Liver (tissue), 3 donors: ENCODE data around the gene YAE1.

Source experiments
- EGR1 ChIP-seq, 2 donors: IDR thresholded peaks; 2 replicates each; pipeline ENCODE4 v1.6.1; 2016 to 2018; ENCODE audit warnings: antibody characterized with exemption in 2 of 2, low read depth in 2 of 2
- GABPA ChIP-seq, 2 donors: IDR thresholded peaks in 1 of 2; conservative IDR thresholded peaks in 1 of 2; 2 replicates each; pipeline ENCODE4 v1.6.1; 2016; ENCODE audit warnings: antibody characterized with exemption in 2 of 2, mild to moderate bottlenecking in 1 of 2, moderate library complexity in 1 of 2
- HNF4G ChIP-seq: IDR thresholded peaks from 2 replicates; pipeline ENCODE4 v1.6.1; 2016; ENCODE audit warnings: antibody characterized with exemption
- JUND ChIP-seq, 2 donors: IDR thresholded peaks; 2 replicates each; pipeline ENCODE4 v1.6.1; 2016; ENCODE audit warnings: antibody characterized with exemption in 2 of 2
- RAD21 ChIP-seq, 2 donors: IDR thresholded peaks; 2 replicates each; pipeline ENCODE4 v1.6.1; 2016; ENCODE audit warnings: antibody characterized with exemption in 2 of 2, mild to moderate bottlenecking in 2 of 2
- SP1 ChIP-seq: IDR thresholded peaks from 2 replicates; pipeline ENCODE4 v1.6.1; 2018; ENCODE audit warnings: antibody characterized with exemption, mild to moderate bottlenecking
- TAF1 ChIP-seq: conservative IDR thresholded peaks from 2 replicates; pipeline ENCODE4 v1.6.1; 2016; ENCODE audit warnings: antibody characterized with exemption, mild to moderate bottlenecking
- YY1 ChIP-seq: IDR thresholded peaks from 2 replicates; pipeline ENCODE4 v1.6.1; 2016; ENCODE audit warnings: antibody characterized with exemption, mild to moderate bottlenecking
- TF ChIP-seq, protein P1 (sequence below): fragments of 150-350 bp; IDR thresholded peaks from 2 replicates; pipeline ENCODE4 v1.5.1; 2017; ENCODE audit warnings: improper control_type of control experiment, low read depth, low read length; ENCODE audit not compliant: missing input control
- TF ChIP-seq, protein P2 (sequence below): IDR thresholded peaks from 2 replicates; pipeline ENCODE4 v1.6.1; 2016; ENCODE audit warnings: antibody characterized with exemption
- TF ChIP-seq, protein P3 (sequence below): IDR thresholded peaks from 2 replicates; pipeline ENCODE4 v1.6.1; 2016; ENCODE audit warnings: antibody characterized with exemption
- TF ChIP-seq, protein P4 (sequence below): IDR thresholded peaks from 2 replicates; pipeline ENCODE4 v1.6.1; 2016; ENCODE audit warnings: antibody characterized with exemption, mild to moderate bottlenecking
- TF ChIP-seq, protein P5 (sequence below): IDR thresholded peaks from 2 replicates; pipeline ENCODE4 v1.6.1; 2016; ENCODE audit warnings: antibody characterized with exemption
- donor health status: healthy.
- donor health status: healthy.

DNA sequence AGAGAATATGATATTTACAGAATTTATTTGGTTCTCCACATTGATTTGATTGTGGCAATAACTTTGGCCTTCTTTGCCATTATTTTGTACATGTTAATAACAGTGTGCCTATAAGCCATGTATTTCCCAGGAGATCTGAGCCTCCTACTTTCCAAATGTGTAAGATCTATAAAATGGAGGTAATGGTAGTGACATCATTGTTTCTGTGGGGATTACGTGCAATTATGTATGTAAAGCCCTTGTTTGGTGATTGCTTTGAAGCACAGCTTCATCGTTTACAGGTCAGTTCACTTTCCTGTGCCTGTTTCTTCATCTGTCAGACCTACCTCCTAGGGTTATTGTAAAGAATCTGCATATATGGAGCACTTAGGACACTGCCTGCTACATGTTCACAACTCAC, 17.3 kb downstream of the YAE1 start:
- TF ChIP-seq, protein P1, sequence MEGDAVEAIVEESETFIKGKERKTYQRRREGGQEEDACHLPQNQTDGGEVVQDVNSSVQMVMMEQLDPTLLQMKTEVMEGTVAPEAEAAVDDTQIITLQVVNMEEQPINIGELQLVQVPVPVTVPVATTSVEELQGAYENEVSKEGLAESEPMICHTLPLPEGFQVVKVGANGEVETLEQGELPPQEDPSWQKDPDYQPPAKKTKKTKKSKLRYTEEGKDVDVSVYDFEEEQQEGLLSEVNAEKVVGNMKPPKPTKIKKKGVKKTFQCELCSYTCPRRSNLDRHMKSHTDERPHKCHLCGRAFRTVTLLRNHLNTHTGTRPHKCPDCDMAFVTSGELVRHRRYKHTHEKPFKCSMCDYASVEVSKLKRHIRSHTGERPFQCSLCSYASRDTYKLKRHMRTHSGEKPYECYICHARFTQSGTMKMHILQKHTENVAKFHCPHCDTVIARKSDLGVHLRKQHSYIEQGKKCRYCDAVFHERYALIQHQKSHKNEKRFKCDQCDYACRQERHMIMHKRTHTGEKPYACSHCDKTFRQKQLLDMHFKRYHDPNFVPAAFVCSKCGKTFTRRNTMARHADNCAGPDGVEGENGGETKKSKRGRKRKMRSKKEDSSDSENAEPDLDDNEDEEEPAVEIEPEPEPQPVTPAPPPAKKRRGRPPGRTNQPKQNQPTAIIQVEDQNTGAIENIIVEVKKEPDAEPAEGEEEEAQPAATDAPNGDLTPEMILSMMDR, result no peak
- no peak for TF ChIP-seq YY1
- TF ChIP-seq SP1, result no peak
- TF ChIP-seq TAF1, result no peak
- TF ChIP-seq, protein P2, sequence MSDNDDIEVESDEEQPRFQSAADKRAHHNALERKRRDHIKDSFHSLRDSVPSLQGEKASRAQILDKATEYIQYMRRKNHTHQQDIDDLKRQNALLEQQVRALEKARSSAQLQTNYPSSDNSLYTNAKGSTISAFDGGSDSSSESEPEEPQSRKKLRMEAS, result no peak
- no peak for TF ChIP-seq JUND (IDR thresholded peaks at IDR 0.05)
- TF ChIP-seq RAD21 (IDR thresholded peaks at IDR 0.05), result no peak
- no peak for TF ChIP-seq GABPA (IDR thresholded peaks at IDR 0.05 in 1 of 2, conservative IDR thresholded peaks at IDR 0.05 in 1 of 2)
- TF ChIP-seq, protein P3, sequence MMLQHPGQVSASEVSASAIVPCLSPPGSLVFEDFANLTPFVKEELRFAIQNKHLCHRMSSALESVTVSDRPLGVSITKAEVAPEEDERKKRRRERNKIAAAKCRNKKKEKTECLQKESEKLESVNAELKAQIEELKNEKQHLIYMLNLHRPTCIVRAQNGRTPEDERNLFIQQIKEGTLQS, result no peak
- TF ChIP-seq HNF4G, result no peak
- no peak for TF ChIP-seq EGR1 (IDR thresholded peaks at IDR 0.05; ENCODE audit: low read depth in 2 of 2)
- TF ChIP-seq, protein P4, sequence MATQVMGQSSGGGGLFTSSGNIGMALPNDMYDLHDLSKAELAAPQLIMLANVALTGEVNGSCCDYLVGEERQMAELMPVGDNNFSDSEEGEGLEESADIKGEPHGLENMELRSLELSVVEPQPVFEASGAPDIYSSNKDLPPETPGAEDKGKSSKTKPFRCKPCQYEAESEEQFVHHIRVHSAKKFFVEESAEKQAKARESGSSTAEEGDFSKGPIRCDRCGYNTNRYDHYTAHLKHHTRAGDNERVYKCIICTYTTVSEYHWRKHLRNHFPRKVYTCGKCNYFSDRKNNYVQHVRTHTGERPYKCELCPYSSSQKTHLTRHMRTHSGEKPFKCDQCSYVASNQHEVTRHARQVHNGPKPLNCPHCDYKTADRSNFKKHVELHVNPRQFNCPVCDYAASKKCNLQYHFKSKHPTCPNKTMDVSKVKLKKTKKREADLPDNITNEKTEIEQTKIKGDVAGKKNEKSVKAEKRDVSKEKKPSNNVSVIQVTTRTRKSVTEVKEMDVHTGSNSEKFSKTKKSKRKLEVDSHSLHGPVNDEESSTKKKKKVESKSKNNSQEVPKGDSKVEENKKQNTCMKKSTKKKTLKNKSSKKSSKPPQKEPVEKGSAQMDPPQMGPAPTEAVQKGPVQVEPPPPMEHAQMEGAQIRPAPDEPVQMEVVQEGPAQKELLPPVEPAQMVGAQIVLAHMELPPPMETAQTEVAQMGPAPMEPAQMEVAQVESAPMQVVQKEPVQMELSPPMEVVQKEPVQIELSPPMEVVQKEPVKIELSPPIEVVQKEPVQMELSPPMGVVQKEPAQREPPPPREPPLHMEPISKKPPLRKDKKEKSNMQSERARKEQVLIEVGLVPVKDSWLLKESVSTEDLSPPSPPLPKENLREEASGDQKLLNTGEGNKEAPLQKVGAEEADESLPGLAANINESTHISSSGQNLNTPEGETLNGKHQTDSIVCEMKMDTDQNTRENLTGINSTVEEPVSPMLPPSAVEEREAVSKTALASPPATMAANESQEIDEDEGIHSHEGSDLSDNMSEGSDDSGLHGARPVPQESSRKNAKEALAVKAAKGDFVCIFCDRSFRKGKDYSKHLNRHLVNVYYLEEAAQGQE, result no peak
- TF ChIP-seq, protein P5, sequence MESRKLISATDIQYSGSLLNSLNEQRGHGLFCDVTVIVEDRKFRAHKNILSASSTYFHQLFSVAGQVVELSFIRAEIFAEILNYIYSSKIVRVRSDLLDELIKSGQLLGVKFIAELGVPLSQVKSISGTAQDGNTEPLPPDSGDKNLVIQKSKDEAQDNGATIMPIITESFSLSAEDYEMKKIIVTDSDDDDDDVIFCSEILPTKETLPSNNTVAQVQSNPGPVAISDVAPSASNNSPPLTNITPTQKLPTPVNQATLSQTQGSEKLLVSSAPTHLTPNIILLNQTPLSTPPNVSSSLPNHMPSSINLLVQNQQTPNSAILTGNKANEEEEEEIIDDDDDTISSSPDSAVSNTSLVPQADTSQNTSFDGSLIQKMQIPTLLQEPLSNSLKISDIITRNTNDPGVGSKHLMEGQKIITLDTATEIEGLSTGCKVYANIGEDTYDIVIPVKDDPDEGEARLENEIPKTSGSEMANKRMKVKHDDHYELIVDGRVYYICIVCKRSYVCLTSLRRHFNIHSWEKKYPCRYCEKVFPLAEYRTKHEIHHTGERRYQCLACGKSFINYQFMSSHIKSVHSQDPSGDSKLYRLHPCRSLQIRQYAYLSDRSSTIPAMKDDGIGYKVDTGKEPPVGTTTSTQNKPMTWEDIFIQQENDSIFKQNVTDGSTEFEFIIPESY, result no peak
